Spleen (tissue), 7 donors: ENCODE results near the gene CUBN.

Experiments used
- POLR2AphosphoS5 ChIP-seq, 3 donors: sonication (generic); formaldehyde crosslinking; IDR thresholded peaks; one replicate each; pipeline ENCODE4 v1.5.1; 2017; ENCODE audit warnings: antibody characterized with exemption in 3 of 3
- TF ChIP-seq, protein P1 (sequence below), 11 experiments: fragments of 200-600 bp in 7 of 11; fragments of 450-650 bp in 4 of 11; sonication (generic) in 4 of 11; IDR thresholded peaks in 8 of 11; conservative IDR thresholded peaks in 3 of 11; 1 replicate in 7 of 11; 2 replicates in 4 of 11; pipeline versions ENCODE4 v1.4.0 to v1.8.0; 2016 to 2021; ENCODE audit warnings: antibody characterized with exemption in 11 of 11, inconsistent platforms in 4 of 11, mild to moderate bottlenecking in 1 of 11
- donor health status: DM: no; HTN: no; CAD: no; lungs with moderate emphysema.
- donor health status: DM: no; HTN: no; CAD: no.
- donor health status: DM: no; HTN: no; CAD: no.

DNA sequence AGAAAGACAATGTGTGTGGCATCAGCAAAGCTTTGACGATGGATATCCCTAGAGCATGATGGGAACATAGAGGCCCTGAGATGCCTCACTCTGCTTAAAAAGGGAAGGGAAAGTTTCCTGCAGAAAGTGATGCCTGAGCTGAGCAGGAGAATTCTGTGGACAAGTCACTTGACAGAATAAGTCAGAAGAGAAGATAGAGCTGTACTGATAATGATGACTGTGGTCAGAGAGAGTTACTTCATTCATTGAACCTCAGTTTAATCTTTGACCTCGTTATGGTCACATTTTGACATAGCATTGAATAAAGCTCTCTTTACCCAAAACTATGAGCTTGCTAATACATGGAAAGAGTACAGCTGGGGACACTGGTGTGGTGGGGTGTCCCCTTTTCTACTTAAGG is 7.6 kb downstream of the CUBN start:
- TF ChIP-seq, protein P1, sequence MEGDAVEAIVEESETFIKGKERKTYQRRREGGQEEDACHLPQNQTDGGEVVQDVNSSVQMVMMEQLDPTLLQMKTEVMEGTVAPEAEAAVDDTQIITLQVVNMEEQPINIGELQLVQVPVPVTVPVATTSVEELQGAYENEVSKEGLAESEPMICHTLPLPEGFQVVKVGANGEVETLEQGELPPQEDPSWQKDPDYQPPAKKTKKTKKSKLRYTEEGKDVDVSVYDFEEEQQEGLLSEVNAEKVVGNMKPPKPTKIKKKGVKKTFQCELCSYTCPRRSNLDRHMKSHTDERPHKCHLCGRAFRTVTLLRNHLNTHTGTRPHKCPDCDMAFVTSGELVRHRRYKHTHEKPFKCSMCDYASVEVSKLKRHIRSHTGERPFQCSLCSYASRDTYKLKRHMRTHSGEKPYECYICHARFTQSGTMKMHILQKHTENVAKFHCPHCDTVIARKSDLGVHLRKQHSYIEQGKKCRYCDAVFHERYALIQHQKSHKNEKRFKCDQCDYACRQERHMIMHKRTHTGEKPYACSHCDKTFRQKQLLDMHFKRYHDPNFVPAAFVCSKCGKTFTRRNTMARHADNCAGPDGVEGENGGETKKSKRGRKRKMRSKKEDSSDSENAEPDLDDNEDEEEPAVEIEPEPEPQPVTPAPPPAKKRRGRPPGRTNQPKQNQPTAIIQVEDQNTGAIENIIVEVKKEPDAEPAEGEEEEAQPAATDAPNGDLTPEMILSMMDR (IDR thresholded peaks at IDR 0.05 in 8 of 11, conservative IDR thresholded peaks at IDR 0.05 in 3 of 11) = no peak
- TF ChIP-seq POLR2AphosphoS5 (IDR thresholded peaks at IDR 0.05) = no peak
